GM23338 (cell line): ENCODE data around the gene PXYLP1. TPM values are rescaled to one million over a fixed set of nuclear protein-coding genes. Genes with fewer than 3 reads are reported as not detected.

Source experiments
- ATAC-seq: fragments of 200-7000 bp; cut with Tn5 transposase; 3 replicates; pipeline ENCODE4 v1.9.1; 2020
- DNase-seq: peaks from one replicate; pipeline ENCODE4 v3.0.0-alpha.2; 2015; ENCODE audit warnings: low spot score
- H2AFZ ChIP-seq: fragments of 200-600 bp; sonication (generic); 2 replicates; pipeline ENCODE4 v1.8.0; 2016; ENCODE audit warnings: antibody characterized with exemption, mild to moderate bottlenecking, moderate library complexity
- H3F3A ChIP-seq: fragments of 200-600 bp; sonication (generic); replicated peaks from 2 replicates; pipeline ENCODE4 v1.8.0; 2017; ENCODE audit warnings: antibody characterized with exemption, mixed run types, low read depth
- H3K27ac ChIP-seq: fragments of 200-600 bp; sonication (generic); 2 replicates; pipeline ENCODE4 v1.6.1; 2016; ENCODE audit warnings: low read depth
- H3K27me3 ChIP-seq: fragments of 200-600 bp; sonication (generic); 2 replicates; pipeline ENCODE4 v1.8.0; 2016; ENCODE audit warnings: mild to moderate bottlenecking, mixed run types, moderate library complexity; ENCODE audit not compliant: insufficient read depth
- H3K36me3 ChIP-seq: fragments of 200-600 bp; sonication (generic); 2 replicates; pipeline ENCODE4 v1.8.0; 2016; ENCODE audit warnings: mild to moderate bottlenecking; ENCODE audit not compliant: insufficient read depth
- H3K4me1 ChIP-seq: fragments of 200-600 bp; sonication (generic); 2 replicates; pipeline ENCODE4 v1.8.0; 2016; ENCODE audit warnings: mild to moderate bottlenecking, moderate library complexity; ENCODE audit not compliant: insufficient read depth
- H3K4me2 ChIP-seq: fragments of 200-600 bp; sonication (generic); 2 replicates; pipeline ENCODE4 v1.7.1; 2017; ENCODE audit warnings: mixed run types
- H3K4me3 ChIP-seq: fragments of 200-600 bp; sonication (generic); 2 replicates; pipeline ENCODE4 v1.6.1; 2016; ENCODE audit warnings: mixed run types
- H3K79me2 ChIP-seq: fragments of 200-600 bp; sonication (generic); replicated peaks from 2 replicates; pipeline ENCODE4 v1.8.0; 2017; ENCODE audit warnings: mild to moderate bottlenecking; ENCODE audit not compliant: insufficient read depth
- H3K9me2 ChIP-seq: fragments of 200-600 bp; sonication (generic); 2 replicates; pipeline ENCODE4 v1.8.0; 2017; ENCODE audit not compliant: insufficient read depth
- H4K20me1 ChIP-seq: fragments of 200-600 bp; sonication (generic); replicated peaks from 2 replicates; pipeline ENCODE4 v1.8.0; 2017; ENCODE audit warnings: mild to moderate bottlenecking; ENCODE audit not compliant: insufficient read depth
- H3K27ac Mint-ChIP-seq: 2 replicates; pipeline ENCODE4 v1.8.0; 2020; ENCODE audit warnings: inconsistent platforms, mild to moderate bottlenecking, moderate library complexity, mixed read lengths
- H3K27me3 Mint-ChIP-seq: 3 replicates; pipeline ENCODE4 v1.8.0; 2022; ENCODE audit warnings: low read depth, mild to moderate bottlenecking, moderate library complexity, mixed read lengths, inconsistent platforms; ENCODE audit not compliant: insufficient read depth, poor library complexity
- H3K36me3 Mint-ChIP-seq: 3 replicates; pipeline ENCODE4 v1.8.0; 2021; ENCODE audit warnings: low read depth, mild to moderate bottlenecking, inconsistent platforms, moderate library complexity, mixed read lengths
- H3K4me1 Mint-ChIP-seq: 3 replicates; pipeline ENCODE4 v1.8.0; 2020; ENCODE audit warnings: mild to moderate bottlenecking, inconsistent platforms, mixed read lengths
- H3K4me3 Mint-ChIP-seq: 3 replicates; pipeline ENCODE4 v1.8.0; 2021; ENCODE audit warnings: moderate library complexity, mild to moderate bottlenecking, inconsistent platforms, mixed read lengths
- H3K9me3 Mint-ChIP-seq: 3 replicates; pipeline ENCODE4 v1.8.0; 2020; ENCODE audit warnings: moderate library complexity, mild to moderate bottlenecking, inconsistent platforms, mixed read lengths
- CREB1 ChIP-seq: fragments of 250-450 bp; sonication (Bioruptor Pico); IDR thresholded peaks from 2 replicates; pipeline ENCODE4 v1.5.0; 2020; ENCODE audit warnings: low read depth, mild to moderate bottlenecking, moderate library complexity
- EZH2 ChIP-seq: fragments of 200-600 bp; sonication (generic); IDR thresholded peaks from one replicate; pipeline ENCODE4 v1.8.0; 2017; ENCODE audit warnings: antibody characterized with exemption, mild to moderate bottlenecking, low read depth; ENCODE audit not compliant: unreplicated experiment
- EZH2phosphoT487 ChIP-seq: fragments of 200-600 bp; sonication (generic); IDR thresholded peaks from one replicate; pipeline ENCODE4 v1.8.1; 2018; ENCODE audit warnings: antibody characterized with exemption; ENCODE audit not compliant: unreplicated experiment
- JUNB ChIP-seq: IDR thresholded peaks from one replicate; pipeline ENCODE4 v1.6.1; 2016; ENCODE audit warnings: antibody characterized with exemption; ENCODE audit not compliant: unreplicated experiment
- NANOG ChIP-seq: IDR thresholded peaks from 2 replicates; pipeline ENCODE4 v1.6.1; 2016; ENCODE audit warnings: antibody characterized with exemption, borderline replicate concordance
- POLR2AphosphoS5 ChIP-seq: IDR thresholded peaks from 2 replicates; pipeline ENCODE4 v1.6.1; 2016; ENCODE audit warnings: antibody characterized with exemption, low read depth
- STAT1 ChIP-seq: IDR thresholded peaks from one replicate; pipeline ENCODE4 v1.6.1; 2016; ENCODE audit warnings: antibody characterized with exemption; ENCODE audit not compliant: unreplicated experiment
- ZNF114 ChIP-seq: fragments of 250-450 bp; sonication (Bioruptor Pico); IDR thresholded peaks from 2 replicates; pipeline ENCODE4 v1.5.0; 2020; ENCODE audit warnings: mild to moderate bottlenecking, moderate library complexity
- ZNF331 ChIP-seq: fragments of 250-450 bp; sonication (Bioruptor Pico); IDR thresholded peaks from 2 replicates; pipeline ENCODE4 v1.5.0; 2020; ENCODE audit warnings: low read depth, mild to moderate bottlenecking, moderate library complexity
- polyA plus RNA-seq: library from polyadenylated mRNA; unstranded; fragments of >200 nt; fragmentation: Nextera tagmentation; extraction: Ambion mirVana; gene quantifications from 2 replicates; pipeline ENCODE4 v1.2.1, GENCODE V29; 2016
- total RNA-seq: library from RNA; depleted of rRNA; stranded (reverse); fragments of >200 nt; shearing (Covaris generic); gene quantifications from 2 replicates; pipeline ENCODE4 v1.2.3, GENCODE V29; 2014
- TF ChIP-seq, protein P1 (sequence below): fragments of 250-450 bp; sonication (Bioruptor Pico); IDR thresholded peaks from 2 replicates; pipeline ENCODE4 v1.5.0; 2020; ENCODE audit warnings: mild to moderate bottlenecking, moderate library complexity
- TF ChIP-seq, protein P2 (sequence below): IDR thresholded peaks from one replicate; pipeline ENCODE4 v1.6.1; 2018; ENCODE audit warnings: antibody characterized with exemption; ENCODE audit not compliant: unreplicated experiment
- TF ChIP-seq, protein P3 (sequence below): IDR thresholded peaks from 2 replicates; pipeline ENCODE4 v1.6.1; 2016; ENCODE audit warnings: antibody characterized with exemption
- TF ChIP-seq, protein P4 (sequence below), 2 experiments: fragments of 200-600 bp in 1 of 2; sonication (generic) in 1 of 2; conservative IDR thresholded peaks; 2 replicates each; pipeline versions ENCODE4 v1.5.1 to v1.6.1; 2016 to 2017; ENCODE audit warnings: antibody characterized with exemption in 2 of 2, low read depth in 2 of 2, mild to moderate bottlenecking in 2 of 2, moderate library complexity in 1 of 2

Gene PXYLP1
- total and polyA plus RNA-seq, 2 experiments from 2014 or later, result 8.9 to 20.1 TPM

DNA sequence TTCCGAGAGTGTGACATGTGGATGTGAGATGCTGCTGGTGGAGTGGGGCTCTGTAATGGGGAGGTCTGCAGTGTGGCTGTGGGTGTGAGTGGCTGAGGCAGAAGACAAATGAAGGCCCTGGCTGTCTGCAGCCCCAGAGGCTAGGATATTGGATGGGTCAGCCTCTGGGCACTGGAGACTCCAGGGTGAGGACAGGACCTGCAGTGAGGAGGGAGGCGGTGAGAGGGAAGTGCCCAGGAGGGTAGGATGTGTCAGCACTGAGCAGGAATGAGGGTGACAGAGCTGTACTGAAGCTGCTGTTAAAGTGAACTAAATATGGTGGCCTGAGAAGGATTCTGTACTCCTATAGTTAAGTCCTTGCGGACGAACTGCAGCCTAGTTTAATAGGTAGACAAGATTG, 27.3 kb upstream of the PXYLP1 start:
- no peak for ATAC-seq
- no peak overlapping the region for H3K4me2 ChIP-seq
- H3K4me1 ChIP-seq, result no peaks in the 10 kb centered on the region; the same call in 1 of the 2 replicates
- H3K36me3 ChIP-seq, result no peaks in the 10 kb centered on the region
- no peaks in the 10 kb centered on the region for H3K27me3 ChIP-seq
- H3K4me3 ChIP-seq, result no peak overlapping the region
- H3K27ac ChIP-seq, result no peak overlapping the region
- TF ChIP-seq CREB1 (no peak), POLR2AphosphoS5 (no peak), NANOG (no peak), ZNF114 (no peak), JUNB (no peak), EZH2 (no peak), ZNF331 (CRISPR knock-in tag) (no peak), STAT1 (no peak), EZH2phosphoT487 (no peak)
- TF ChIP-seq, protein P1, sequence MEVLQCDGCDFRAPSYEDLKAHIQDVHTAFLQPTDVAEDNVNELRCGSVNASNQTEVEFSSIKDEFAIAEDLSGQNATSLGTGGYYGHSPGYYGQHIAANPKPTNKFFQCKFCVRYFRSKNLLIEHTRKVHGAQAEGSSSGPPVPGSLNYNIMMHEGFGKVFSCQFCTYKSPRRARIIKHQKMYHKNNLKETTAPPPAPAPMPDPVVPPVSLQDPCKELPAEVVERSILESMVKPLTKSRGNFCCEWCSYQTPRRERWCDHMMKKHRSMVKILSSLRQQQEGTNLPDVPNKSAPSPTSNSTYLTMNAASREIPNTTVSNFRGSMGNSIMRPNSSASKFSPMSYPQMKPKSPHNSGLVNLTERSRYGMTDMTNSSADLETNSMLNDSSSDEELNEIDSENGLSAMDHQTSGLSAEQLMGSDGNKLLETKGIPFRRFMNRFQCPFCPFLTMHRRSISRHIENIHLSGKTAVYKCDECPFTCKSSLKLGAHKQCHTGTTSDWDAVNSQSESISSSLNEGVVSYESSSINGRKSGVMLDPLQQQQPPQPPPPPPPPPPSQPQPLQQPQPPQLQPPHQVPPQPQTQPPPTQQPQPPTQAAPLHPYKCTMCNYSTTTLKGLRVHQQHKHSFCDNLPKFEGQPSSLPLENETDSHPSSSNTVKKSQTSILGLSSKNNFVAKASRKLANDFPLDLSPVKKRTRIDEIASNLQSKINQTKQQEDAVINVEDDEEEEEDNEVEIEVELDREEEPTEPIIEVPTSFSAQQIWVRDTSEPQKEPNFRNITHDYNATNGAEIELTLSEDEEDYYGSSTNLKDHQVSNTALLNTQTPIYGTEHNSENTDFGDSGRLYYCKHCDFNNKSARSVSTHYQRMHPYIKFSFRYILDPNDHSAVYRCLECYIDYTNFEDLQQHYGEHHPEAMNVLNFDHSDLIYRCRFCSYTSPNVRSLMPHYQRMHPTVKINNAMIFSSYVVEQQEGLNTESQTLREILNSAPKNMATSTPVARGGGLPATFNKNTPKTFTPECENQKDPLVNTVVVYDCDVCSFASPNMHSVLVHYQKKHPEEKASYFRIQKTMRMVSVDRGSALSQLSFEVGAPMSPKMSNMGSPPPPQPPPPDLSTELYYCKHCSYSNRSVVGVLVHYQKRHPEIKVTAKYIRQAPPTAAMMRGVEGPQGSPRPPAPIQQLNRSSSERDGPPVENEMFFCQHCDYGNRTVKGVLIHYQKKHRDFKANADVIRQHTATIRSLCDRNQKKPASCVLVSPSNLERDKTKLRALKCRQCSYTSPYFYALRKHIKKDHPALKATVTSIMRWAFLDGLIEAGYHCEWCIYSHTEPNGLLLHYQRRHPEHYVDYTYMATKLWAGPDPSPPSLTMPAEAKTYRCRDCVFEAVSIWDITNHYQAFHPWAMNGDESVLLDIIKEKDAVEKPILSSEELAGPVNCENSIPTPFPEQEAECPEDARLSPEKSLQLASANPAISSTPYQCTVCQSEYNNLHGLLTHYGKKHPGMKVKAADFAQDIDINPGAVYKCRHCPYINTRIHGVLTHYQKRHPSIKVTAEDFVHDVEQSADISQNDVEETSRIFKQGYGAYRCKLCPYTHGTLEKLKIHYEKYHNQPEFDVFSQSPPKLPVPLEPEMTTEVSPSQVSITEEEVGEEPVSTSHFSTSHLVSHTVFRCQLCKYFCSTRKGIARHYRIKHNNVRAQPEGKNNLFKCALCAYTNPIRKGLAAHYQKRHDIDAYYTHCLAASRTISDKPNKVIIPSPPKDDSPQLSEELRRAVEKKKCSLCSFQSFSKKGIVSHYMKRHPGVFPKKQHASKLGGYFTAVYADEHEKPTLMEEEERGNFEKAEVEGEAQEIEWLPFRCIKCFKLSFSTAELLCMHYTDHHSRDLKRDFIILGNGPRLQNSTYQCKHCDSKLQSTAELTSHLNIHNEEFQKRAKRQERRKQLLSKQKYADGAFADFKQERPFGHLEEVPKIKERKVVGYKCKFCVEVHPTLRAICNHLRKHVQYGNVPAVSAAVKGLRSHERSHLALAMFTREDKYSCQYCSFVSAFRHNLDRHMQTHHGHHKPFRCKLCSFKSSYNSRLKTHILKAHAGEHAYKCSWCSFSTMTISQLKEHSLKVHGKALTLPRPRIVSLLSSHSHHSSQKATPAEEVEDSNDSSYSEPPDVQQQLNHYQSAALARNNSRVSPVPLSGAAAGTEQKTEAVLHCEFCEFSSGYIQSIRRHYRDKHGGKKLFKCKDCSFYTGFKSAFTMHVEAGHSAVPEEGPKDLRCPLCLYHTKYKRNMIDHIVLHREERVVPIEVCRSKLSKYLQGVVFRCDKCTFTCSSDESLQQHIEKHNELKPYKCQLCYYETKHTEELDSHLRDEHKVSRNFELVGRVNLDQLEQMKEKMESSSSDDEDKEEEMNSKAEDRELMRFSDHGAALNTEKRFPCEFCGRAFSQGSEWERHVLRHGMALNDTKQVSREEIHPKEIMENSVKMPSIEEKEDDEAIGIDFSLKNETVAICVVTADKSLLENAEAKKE (CRISPR knock-in tag), result no peak
- TF ChIP-seq, protein P2, sequence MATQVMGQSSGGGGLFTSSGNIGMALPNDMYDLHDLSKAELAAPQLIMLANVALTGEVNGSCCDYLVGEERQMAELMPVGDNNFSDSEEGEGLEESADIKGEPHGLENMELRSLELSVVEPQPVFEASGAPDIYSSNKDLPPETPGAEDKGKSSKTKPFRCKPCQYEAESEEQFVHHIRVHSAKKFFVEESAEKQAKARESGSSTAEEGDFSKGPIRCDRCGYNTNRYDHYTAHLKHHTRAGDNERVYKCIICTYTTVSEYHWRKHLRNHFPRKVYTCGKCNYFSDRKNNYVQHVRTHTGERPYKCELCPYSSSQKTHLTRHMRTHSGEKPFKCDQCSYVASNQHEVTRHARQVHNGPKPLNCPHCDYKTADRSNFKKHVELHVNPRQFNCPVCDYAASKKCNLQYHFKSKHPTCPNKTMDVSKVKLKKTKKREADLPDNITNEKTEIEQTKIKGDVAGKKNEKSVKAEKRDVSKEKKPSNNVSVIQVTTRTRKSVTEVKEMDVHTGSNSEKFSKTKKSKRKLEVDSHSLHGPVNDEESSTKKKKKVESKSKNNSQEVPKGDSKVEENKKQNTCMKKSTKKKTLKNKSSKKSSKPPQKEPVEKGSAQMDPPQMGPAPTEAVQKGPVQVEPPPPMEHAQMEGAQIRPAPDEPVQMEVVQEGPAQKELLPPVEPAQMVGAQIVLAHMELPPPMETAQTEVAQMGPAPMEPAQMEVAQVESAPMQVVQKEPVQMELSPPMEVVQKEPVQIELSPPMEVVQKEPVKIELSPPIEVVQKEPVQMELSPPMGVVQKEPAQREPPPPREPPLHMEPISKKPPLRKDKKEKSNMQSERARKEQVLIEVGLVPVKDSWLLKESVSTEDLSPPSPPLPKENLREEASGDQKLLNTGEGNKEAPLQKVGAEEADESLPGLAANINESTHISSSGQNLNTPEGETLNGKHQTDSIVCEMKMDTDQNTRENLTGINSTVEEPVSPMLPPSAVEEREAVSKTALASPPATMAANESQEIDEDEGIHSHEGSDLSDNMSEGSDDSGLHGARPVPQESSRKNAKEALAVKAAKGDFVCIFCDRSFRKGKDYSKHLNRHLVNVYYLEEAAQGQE, result no peak
- TF ChIP-seq, protein P3, sequence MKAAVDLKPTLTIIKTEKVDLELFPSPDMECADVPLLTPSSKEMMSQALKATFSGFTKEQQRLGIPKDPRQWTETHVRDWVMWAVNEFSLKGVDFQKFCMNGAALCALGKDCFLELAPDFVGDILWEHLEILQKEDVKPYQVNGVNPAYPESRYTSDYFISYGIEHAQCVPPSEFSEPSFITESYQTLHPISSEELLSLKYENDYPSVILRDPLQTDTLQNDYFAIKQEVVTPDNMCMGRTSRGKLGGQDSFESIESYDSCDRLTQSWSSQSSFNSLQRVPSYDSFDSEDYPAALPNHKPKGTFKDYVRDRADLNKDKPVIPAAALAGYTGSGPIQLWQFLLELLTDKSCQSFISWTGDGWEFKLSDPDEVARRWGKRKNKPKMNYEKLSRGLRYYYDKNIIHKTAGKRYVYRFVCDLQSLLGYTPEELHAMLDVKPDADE, result no peak
- TF ChIP-seq, protein P4, sequence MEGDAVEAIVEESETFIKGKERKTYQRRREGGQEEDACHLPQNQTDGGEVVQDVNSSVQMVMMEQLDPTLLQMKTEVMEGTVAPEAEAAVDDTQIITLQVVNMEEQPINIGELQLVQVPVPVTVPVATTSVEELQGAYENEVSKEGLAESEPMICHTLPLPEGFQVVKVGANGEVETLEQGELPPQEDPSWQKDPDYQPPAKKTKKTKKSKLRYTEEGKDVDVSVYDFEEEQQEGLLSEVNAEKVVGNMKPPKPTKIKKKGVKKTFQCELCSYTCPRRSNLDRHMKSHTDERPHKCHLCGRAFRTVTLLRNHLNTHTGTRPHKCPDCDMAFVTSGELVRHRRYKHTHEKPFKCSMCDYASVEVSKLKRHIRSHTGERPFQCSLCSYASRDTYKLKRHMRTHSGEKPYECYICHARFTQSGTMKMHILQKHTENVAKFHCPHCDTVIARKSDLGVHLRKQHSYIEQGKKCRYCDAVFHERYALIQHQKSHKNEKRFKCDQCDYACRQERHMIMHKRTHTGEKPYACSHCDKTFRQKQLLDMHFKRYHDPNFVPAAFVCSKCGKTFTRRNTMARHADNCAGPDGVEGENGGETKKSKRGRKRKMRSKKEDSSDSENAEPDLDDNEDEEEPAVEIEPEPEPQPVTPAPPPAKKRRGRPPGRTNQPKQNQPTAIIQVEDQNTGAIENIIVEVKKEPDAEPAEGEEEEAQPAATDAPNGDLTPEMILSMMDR (conservative IDR thresholded peaks at IDR 0.05; ENCODE audit: low read depth in 2 of 2), result no peak
- Mint-ChIP-seq H3K9me3 (no peaks in the 10 kb centered on the region), H3K27me3 (peaks cover 5% of the 10 kb centered on the region), H3K4me1 (peaks cover 7% of the 10 kb centered on the region; the same call in 2 of the 3 replicates), H3K4me3 (no peak overlapping the region), H3K27ac (no peak overlapping the region), H3K36me3 (no peaks in the 10 kb centered on the region)
- no peaks in the 10 kb centered on the region; the same call in 1 of the 2 replicates for H3K9me2 ChIP-seq
- DNase-seq, result no peak
- H3K79me2 ChIP-seq, result no peaks in the 10 kb centered on the region
- H3F3A ChIP-seq, result no peaks in the 10 kb centered on the region
- H4K20me1 ChIP-seq, result no peaks in the 10 kb centered on the region
- no peak overlapping the region for H2AFZ ChIP-seq
